GM23338 (cell line): ENCODE data around the gene NPM1. TPM values are rescaled to one million over a fixed set of nuclear protein-coding genes. Genes with fewer than 3 reads are reported as not detected.

Experiments
- ATAC-seq: fragments of 200-7000 bp; cut with Tn5 transposase; 3 replicates; pipeline ENCODE4 v1.9.1; 2020
- DNase-seq: peaks from one replicate; pipeline ENCODE4 v3.0.0-alpha.2; 2015; ENCODE audit warnings: low spot score
- H2AFZ ChIP-seq: fragments of 200-600 bp; sonication (generic); 2 replicates; pipeline ENCODE4 v1.8.0; 2016; ENCODE audit warnings: antibody characterized with exemption, mild to moderate bottlenecking, moderate library complexity
- H3F3A ChIP-seq: fragments of 200-600 bp; sonication (generic); replicated peaks from 2 replicates; pipeline ENCODE4 v1.8.0; 2017; ENCODE audit warnings: antibody characterized with exemption, mixed run types, low read depth
- H3K27ac ChIP-seq: fragments of 200-600 bp; sonication (generic); 2 replicates; pipeline ENCODE4 v1.6.1; 2016; ENCODE audit warnings: low read depth
- H3K27me3 ChIP-seq: fragments of 200-600 bp; sonication (generic); 2 replicates; pipeline ENCODE4 v1.8.0; 2016; ENCODE audit warnings: mild to moderate bottlenecking, mixed run types, moderate library complexity; ENCODE audit not compliant: insufficient read depth
- H3K36me3 ChIP-seq: fragments of 200-600 bp; sonication (generic); 2 replicates; pipeline ENCODE4 v1.8.0; 2016; ENCODE audit warnings: mild to moderate bottlenecking; ENCODE audit not compliant: insufficient read depth
- H3K4me1 ChIP-seq: fragments of 200-600 bp; sonication (generic); 2 replicates; pipeline ENCODE4 v1.8.0; 2016; ENCODE audit warnings: mild to moderate bottlenecking, moderate library complexity; ENCODE audit not compliant: insufficient read depth
- H3K4me2 ChIP-seq: fragments of 200-600 bp; sonication (generic); 2 replicates; pipeline ENCODE4 v1.7.1; 2017; ENCODE audit warnings: mixed run types
- H3K4me3 ChIP-seq: fragments of 200-600 bp; sonication (generic); 2 replicates; pipeline ENCODE4 v1.6.1; 2016; ENCODE audit warnings: mixed run types
- H3K79me2 ChIP-seq: fragments of 200-600 bp; sonication (generic); replicated peaks from 2 replicates; pipeline ENCODE4 v1.8.0; 2017; ENCODE audit warnings: mild to moderate bottlenecking; ENCODE audit not compliant: insufficient read depth
- H3K9me2 ChIP-seq: fragments of 200-600 bp; sonication (generic); 2 replicates; pipeline ENCODE4 v1.8.0; 2017; ENCODE audit not compliant: insufficient read depth
- H4K20me1 ChIP-seq: fragments of 200-600 bp; sonication (generic); replicated peaks from 2 replicates; pipeline ENCODE4 v1.8.0; 2017; ENCODE audit warnings: mild to moderate bottlenecking; ENCODE audit not compliant: insufficient read depth
- H3K27ac Mint-ChIP-seq: 2 replicates; pipeline ENCODE4 v1.8.0; 2020; ENCODE audit warnings: inconsistent platforms, mild to moderate bottlenecking, moderate library complexity, mixed read lengths
- H3K27me3 Mint-ChIP-seq: 3 replicates; pipeline ENCODE4 v1.8.0; 2022; ENCODE audit warnings: low read depth, mild to moderate bottlenecking, moderate library complexity, mixed read lengths, inconsistent platforms; ENCODE audit not compliant: insufficient read depth, poor library complexity
- H3K36me3 Mint-ChIP-seq: 3 replicates; pipeline ENCODE4 v1.8.0; 2021; ENCODE audit warnings: low read depth, mild to moderate bottlenecking, inconsistent platforms, moderate library complexity, mixed read lengths
- H3K4me1 Mint-ChIP-seq: 3 replicates; pipeline ENCODE4 v1.8.0; 2020; ENCODE audit warnings: mild to moderate bottlenecking, inconsistent platforms, mixed read lengths
- H3K4me3 Mint-ChIP-seq: 3 replicates; pipeline ENCODE4 v1.8.0; 2021; ENCODE audit warnings: moderate library complexity, mild to moderate bottlenecking, inconsistent platforms, mixed read lengths
- H3K9me3 Mint-ChIP-seq: 3 replicates; pipeline ENCODE4 v1.8.0; 2020; ENCODE audit warnings: moderate library complexity, mild to moderate bottlenecking, inconsistent platforms, mixed read lengths
- CREB1 ChIP-seq: fragments of 250-450 bp; sonication (Bioruptor Pico); IDR thresholded peaks from 2 replicates; pipeline ENCODE4 v1.5.0; 2020; ENCODE audit warnings: low read depth, mild to moderate bottlenecking, moderate library complexity
- CTCF ChIP-seq, 2 experiments: fragments of 200-600 bp in 1 of 2; sonication (generic) in 1 of 2; conservative IDR thresholded peaks; 2 replicates each; pipeline versions ENCODE4 v1.5.1 to v1.6.1; 2016 to 2017; ENCODE audit warnings: antibody characterized with exemption in 2 of 2, low read depth in 2 of 2, mild to moderate bottlenecking in 2 of 2, moderate library complexity in 1 of 2
- EZH2 ChIP-seq: fragments of 200-600 bp; sonication (generic); IDR thresholded peaks from one replicate; pipeline ENCODE4 v1.8.0; 2017; ENCODE audit warnings: antibody characterized with exemption, mild to moderate bottlenecking, low read depth; ENCODE audit not compliant: unreplicated experiment
- EZH2phosphoT487 ChIP-seq: fragments of 200-600 bp; sonication (generic); IDR thresholded peaks from one replicate; pipeline ENCODE4 v1.8.1; 2018; ENCODE audit warnings: antibody characterized with exemption; ENCODE audit not compliant: unreplicated experiment
- JUNB ChIP-seq: IDR thresholded peaks from one replicate; pipeline ENCODE4 v1.6.1; 2016; ENCODE audit warnings: antibody characterized with exemption; ENCODE audit not compliant: unreplicated experiment
- NANOG ChIP-seq: IDR thresholded peaks from 2 replicates; pipeline ENCODE4 v1.6.1; 2016; ENCODE audit warnings: antibody characterized with exemption, borderline replicate concordance
- POLR2AphosphoS5 ChIP-seq: IDR thresholded peaks from 2 replicates; pipeline ENCODE4 v1.6.1; 2016; ENCODE audit warnings: antibody characterized with exemption, low read depth
- REST ChIP-seq: IDR thresholded peaks from one replicate; pipeline ENCODE4 v1.6.1; 2018; ENCODE audit warnings: antibody characterized with exemption; ENCODE audit not compliant: unreplicated experiment
- STAT1 ChIP-seq: IDR thresholded peaks from one replicate; pipeline ENCODE4 v1.6.1; 2016; ENCODE audit warnings: antibody characterized with exemption; ENCODE audit not compliant: unreplicated experiment
- ZNF114 ChIP-seq: fragments of 250-450 bp; sonication (Bioruptor Pico); IDR thresholded peaks from 2 replicates; pipeline ENCODE4 v1.5.0; 2020; ENCODE audit warnings: mild to moderate bottlenecking, moderate library complexity
- ZNF331 ChIP-seq: fragments of 250-450 bp; sonication (Bioruptor Pico); IDR thresholded peaks from 2 replicates; pipeline ENCODE4 v1.5.0; 2020; ENCODE audit warnings: low read depth, mild to moderate bottlenecking, moderate library complexity
- ZNF462 ChIP-seq: fragments of 250-450 bp; sonication (Bioruptor Pico); IDR thresholded peaks from 2 replicates; pipeline ENCODE4 v1.5.0; 2020; ENCODE audit warnings: mild to moderate bottlenecking, moderate library complexity
- polyA plus RNA-seq: library from polyadenylated mRNA; unstranded; fragments of >200 nt; fragmentation: Nextera tagmentation; extraction: Ambion mirVana; gene quantifications from 2 replicates; pipeline ENCODE4 v1.2.1, GENCODE V29; 2016
- total RNA-seq: library from RNA; depleted of rRNA; stranded (reverse); fragments of >200 nt; shearing (Covaris generic); gene quantifications from 2 replicates; pipeline ENCODE4 v1.2.3, GENCODE V29; 2014
- TF ChIP-seq, protein P1 (sequence below): IDR thresholded peaks from 2 replicates; pipeline ENCODE4 v1.6.1; 2016; ENCODE audit warnings: antibody characterized with exemption

Gene NPM1
- total and polyA plus RNA-seq, 2 experiments from 2014 or later = 3,739 to 5,242 TPM

GRCh38 chr5:171425596-171426244, 38.1 kb downstream of the NPM1 start:
- Histone ChIP-seq H2AFZ (no peak overlapping the region), H3K79me2 (no peaks in the 10 kb centered on the region), H3K9me2 (no peaks in the 10 kb centered on the region), H3K27me3 (peaks cover 25% of the 10 kb centered on the region), H3F3A (no peaks in the 10 kb centered on the region), H4K20me1 (no peaks in the 10 kb centered on the region; the same call in 1 of the 2 replicates), H3K27ac (no peak overlapping the region), H3K4me3 (no peak overlapping the region), H3K36me3 (no peaks in the 10 kb centered on the region; the same call in 1 of the 2 replicates), H3K4me2 (no peak overlapping the region), H3K4me1 (peaks cover 21% of the 10 kb centered on the region; the same call in 1 of the 2 replicates)
- TF ChIP-seq EZH2 = no peak
- no peak for TF ChIP-seq ZNF462 (CRISPR knock-in tag)
- no peak for TF ChIP-seq CTCF (conservative IDR thresholded peaks at IDR 0.05; ENCODE audit: low read depth in 2 of 2)
- TF ChIP-seq, protein P1, sequence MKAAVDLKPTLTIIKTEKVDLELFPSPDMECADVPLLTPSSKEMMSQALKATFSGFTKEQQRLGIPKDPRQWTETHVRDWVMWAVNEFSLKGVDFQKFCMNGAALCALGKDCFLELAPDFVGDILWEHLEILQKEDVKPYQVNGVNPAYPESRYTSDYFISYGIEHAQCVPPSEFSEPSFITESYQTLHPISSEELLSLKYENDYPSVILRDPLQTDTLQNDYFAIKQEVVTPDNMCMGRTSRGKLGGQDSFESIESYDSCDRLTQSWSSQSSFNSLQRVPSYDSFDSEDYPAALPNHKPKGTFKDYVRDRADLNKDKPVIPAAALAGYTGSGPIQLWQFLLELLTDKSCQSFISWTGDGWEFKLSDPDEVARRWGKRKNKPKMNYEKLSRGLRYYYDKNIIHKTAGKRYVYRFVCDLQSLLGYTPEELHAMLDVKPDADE = no peak
- TF ChIP-seq ZNF331 (CRISPR knock-in tag) = no peak
- no peak for TF ChIP-seq ZNF114 (CRISPR knock-in tag)
- TF ChIP-seq STAT1 = no peak
- no peak for TF ChIP-seq CREB1 (CRISPR knock-in tag)
- no peak for TF ChIP-seq REST
- no peak for TF ChIP-seq POLR2AphosphoS5
- TF ChIP-seq JUNB = no peak
- TF ChIP-seq EZH2phosphoT487 = no peak
- no peak for TF ChIP-seq NANOG
- Mint-ChIP-seq H3K9me3 (no peaks in the 10 kb centered on the region), H3K4me1 (peaks cover 27% of the 10 kb centered on the region), H3K36me3 (no peaks in the 10 kb centered on the region; the same call in 2 of the 3 replicates), H3K27me3 (peaks cover 34% of the 10 kb centered on the region), H3K4me3 (no peak overlapping the region), H3K27ac (no peak overlapping the region)
- ATAC-seq (no peak), DNase-seq (no peak)
